GM11168 (cell line): ENCODE results near the gene RAB5B.

Experiments
- in situ Hi-C: fragments of 300-500 bp; cut with MboI; formaldehyde crosslinking; loops from one replicate; pipeline ENCODE4 v1.12.0; 2022; ENCODE audit warnings: low sequenced_read_pairs; ENCODE audit not compliant: unreplicated experiment

RAB5B gene

GRCh38 chr12:55973599-55974307 lies at the start of gene RAB5B:
Gene RAB5B, plus strand, starts transcription at chr12:55974078. Its CDS starts 12,883 bp downstream, at chr12:55986961.
- in situ Hi-C loops: no loop called here

- in situ Hi-C loops: no loop called here
Observed at GRCh38 chr12:55925371-55925770, 48.5 kb upstream of the RAB5B start.

GRCh38 chr12:55925870-55926737 lies 47.8 kb upstream of the RAB5B start:
- in situ Hi-C loops: no loop called here

- in situ Hi-C loops: no loop called here
Observed at GRCh38 chr12:55926738-55927587, 46.9 kb upstream of the RAB5B start.

- in situ Hi-C loops: no loop called here
Observed at GRCh38 chr12:55927588-55928502, 46.0 kb upstream of the RAB5B start, which contains the start of gene PYM1. Gene PYM1, minus strand, starts transcription at chr12:55927894. Its CDS starts 133 bp downstream, at chr12:55927761.

- in situ Hi-C loops: no loop called here
Observed at GRCh38 chr12:55929306-55929791, 44.5 kb upstream of the RAB5B start.

- in situ Hi-C loops: no loop called here
Observed at GRCh38 chr12:55930771-55931316, 43.0 kb upstream of the RAB5B start, which contains the start of gene DGKA. Gene DGKA, plus strand, starts transcription at chr12:55931162. Its CDS starts 5,342 bp downstream, at chr12:55936504.

- in situ Hi-C loops: no loop called here
Observed at GRCh38 chr12:55931317-55931779, 42.5 kb upstream of the RAB5B start.

GRCh38 chr12:55931780-55932550 lies 41.9 kb upstream of the RAB5B start:
- in situ Hi-C loops: no loop called here

- in situ Hi-C loops: no loop called here
Observed at GRCh38 chr12:55932551-55932910, 41.3 kb upstream of the RAB5B start.

- in situ Hi-C loops: no loop called here
Observed at GRCh38 chr12:55933169-55933798, 40.6 kb upstream of the RAB5B start.

- in situ Hi-C loops: no loop called here
Observed at GRCh38 chr12:55933799-55934742, 39.8 kb upstream of the RAB5B start.

GRCh38 chr12:55934773-55935172 lies 39.1 kb upstream of the RAB5B start:
- in situ Hi-C loops: no loop called here

GRCh38 chr12:55935738-55936151 lies 38.1 kb upstream of the RAB5B start:
- in situ Hi-C loops: no loop called here

- in situ Hi-C loops: no loop called here
Observed at GRCh38 chr12:55937981-55938380, 35.9 kb upstream of the RAB5B start.

- in situ Hi-C loops: no loop called here
Observed at GRCh38 chr12:55938826-55939501, 34.9 kb upstream of the RAB5B start.
